K562 (cell line): ENCODE data around the gene MTERF4. TPM values are rescaled to one million over a fixed set of nuclear protein-coding genes. Genes with fewer than 3 reads are reported as not detected.

Source experiments
- ETV5 ChIP-seq: sonication (generic); formaldehyde crosslinking; IDR thresholded peaks from 2 replicates; pipeline ENCODE4 v1.4.0; 2020; ENCODE audit warnings: low read depth, mild to moderate bottlenecking, missing genetic modification reagents
- ILF3 ChIP-seq: fragments of 450-650 bp; IDR thresholded peaks from 2 replicates; pipeline ENCODE4 v1.6.1; 2018; ENCODE audit warnings: antibody characterized with exemption, mild to moderate bottlenecking, moderate library complexity, borderline replicate concordance
- NFYB ChIP-seq: IDR thresholded peaks from 2 replicates; pipeline ENCODE4 v1.6.1; 2011; ENCODE audit warnings: mild to moderate bottlenecking, moderate library complexity; ENCODE audit not compliant: insufficient read length; ENCODE audit errors: extremely low read depth
- POLR3G ChIP-seq: IDR thresholded peaks from 2 replicates; pipeline ENCODE4 v1.6.1; 2011; ENCODE audit not compliant: insufficient read length, insufficient replicate concordance; ENCODE audit errors: extremely low read depth
- ZNF143 ChIP-seq: sonication (generic); formaldehyde crosslinking; IDR thresholded peaks from 2 replicates; pipeline ENCODE4 v1.9.0; 2022; ENCODE audit warnings: mild to moderate bottlenecking, missing genetic modification reagents
- polyA plus RNA-seq, 8 experiments: library from polyadenylated mRNA; depleted of rRNA in 4 of 8; stranded (reverse) in 5 of 8; unstranded in 3 of 8; fragments of >200 nt; fragmentation: Nextera tagmentation in 2 of 8; fragmentation: Illumina TruSeq in 1 of 8; extraction: Ambion mirVana in 2 of 8; extraction: Trizol in 1 of 8; gene quantifications; 2 replicates each; pipeline versions ENCODE4 v1.2.1 to v1.2.3, GENCODE V29; 2011 to 2014; ENCODE audit warnings: inconsistent platforms in 1 of 8, missing spikeins in 1 of 8
- total RNA-seq, 7 experiments: library from RNA; depleted of rRNA in 6 of 7; stranded (reverse); fragments of >200 nt in 6 of 7; fragmentation: Illumina TruSeq in 2 of 7; extraction: Trizol in 2 of 7; gene quantifications; 2 replicates each; pipeline versions ENCODE4 v1.2.1 to v1.2.3, GENCODE V29; 2011 to 2021; ENCODE audit warnings: low replicate concordance in 1 of 7
- TF ChIP-seq, protein P1 (sequence below): fragments of 200-600 bp; sonication (generic); IDR thresholded peaks from one replicate; pipeline ENCODE4 v1.6.1; 2012; ENCODE audit warnings: mild to moderate bottlenecking, low read depth, low read length, inconsistent platforms
- TF ChIP-seq, protein P2 (sequence below): sonication (generic); formaldehyde crosslinking; IDR thresholded peaks from 2 replicates; pipeline ENCODE4 v1.8.0; 2022; ENCODE audit warnings: mild to moderate bottlenecking, missing genetic modification reagents
- TF ChIP-seq, protein P3 (sequence below): fragments of 450-650 bp; formaldehyde crosslinking; IDR thresholded peaks from 2 replicates; pipeline ENCODE4 v1.4.0; 2020; ENCODE audit warnings: mild to moderate bottlenecking, moderate library complexity

MTERF4 gene
- total and polyA plus RNA-seq, 9 of the 15 experiments (the other 6 are each of a cell fraction or from before 2014, with no cell fraction given), result 15.3 to 29.6 (median 21.2) TPM

DNA sequence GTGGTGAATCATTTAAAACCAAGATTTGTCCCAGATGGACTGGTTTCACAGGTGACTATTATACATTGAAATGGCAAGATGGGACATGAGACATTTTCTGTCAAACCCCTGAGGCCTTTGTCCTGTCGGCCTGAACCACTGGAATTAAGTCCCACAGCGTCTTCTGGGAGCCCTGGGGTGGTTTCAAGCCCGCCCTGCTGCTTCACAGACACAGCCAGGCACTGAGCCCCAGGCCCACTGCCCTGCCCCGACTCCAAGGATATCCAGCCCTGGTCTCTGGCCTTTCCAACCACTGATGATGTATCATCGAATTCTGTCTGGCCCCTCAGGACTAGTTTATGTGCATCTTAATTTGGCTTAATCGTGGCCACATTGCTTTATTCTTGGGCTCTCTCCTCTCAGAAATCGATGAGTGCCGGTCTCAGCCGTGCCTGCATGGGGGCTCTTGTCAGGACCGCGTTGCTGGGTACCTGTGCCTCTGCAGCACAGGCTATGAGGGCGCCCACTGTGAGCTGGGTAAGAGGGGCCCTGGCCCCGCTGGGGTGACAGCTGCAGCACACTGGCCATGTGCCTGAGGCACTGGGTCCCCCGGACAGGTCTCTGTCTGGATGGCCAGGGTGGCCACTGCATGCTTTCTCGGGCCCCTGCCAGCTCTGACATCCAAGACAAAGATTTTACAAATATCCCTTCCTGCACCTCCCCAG, 39.5 kb downstream of the MTERF4 start (continued):
- TF ChIP-seq, protein P1, sequence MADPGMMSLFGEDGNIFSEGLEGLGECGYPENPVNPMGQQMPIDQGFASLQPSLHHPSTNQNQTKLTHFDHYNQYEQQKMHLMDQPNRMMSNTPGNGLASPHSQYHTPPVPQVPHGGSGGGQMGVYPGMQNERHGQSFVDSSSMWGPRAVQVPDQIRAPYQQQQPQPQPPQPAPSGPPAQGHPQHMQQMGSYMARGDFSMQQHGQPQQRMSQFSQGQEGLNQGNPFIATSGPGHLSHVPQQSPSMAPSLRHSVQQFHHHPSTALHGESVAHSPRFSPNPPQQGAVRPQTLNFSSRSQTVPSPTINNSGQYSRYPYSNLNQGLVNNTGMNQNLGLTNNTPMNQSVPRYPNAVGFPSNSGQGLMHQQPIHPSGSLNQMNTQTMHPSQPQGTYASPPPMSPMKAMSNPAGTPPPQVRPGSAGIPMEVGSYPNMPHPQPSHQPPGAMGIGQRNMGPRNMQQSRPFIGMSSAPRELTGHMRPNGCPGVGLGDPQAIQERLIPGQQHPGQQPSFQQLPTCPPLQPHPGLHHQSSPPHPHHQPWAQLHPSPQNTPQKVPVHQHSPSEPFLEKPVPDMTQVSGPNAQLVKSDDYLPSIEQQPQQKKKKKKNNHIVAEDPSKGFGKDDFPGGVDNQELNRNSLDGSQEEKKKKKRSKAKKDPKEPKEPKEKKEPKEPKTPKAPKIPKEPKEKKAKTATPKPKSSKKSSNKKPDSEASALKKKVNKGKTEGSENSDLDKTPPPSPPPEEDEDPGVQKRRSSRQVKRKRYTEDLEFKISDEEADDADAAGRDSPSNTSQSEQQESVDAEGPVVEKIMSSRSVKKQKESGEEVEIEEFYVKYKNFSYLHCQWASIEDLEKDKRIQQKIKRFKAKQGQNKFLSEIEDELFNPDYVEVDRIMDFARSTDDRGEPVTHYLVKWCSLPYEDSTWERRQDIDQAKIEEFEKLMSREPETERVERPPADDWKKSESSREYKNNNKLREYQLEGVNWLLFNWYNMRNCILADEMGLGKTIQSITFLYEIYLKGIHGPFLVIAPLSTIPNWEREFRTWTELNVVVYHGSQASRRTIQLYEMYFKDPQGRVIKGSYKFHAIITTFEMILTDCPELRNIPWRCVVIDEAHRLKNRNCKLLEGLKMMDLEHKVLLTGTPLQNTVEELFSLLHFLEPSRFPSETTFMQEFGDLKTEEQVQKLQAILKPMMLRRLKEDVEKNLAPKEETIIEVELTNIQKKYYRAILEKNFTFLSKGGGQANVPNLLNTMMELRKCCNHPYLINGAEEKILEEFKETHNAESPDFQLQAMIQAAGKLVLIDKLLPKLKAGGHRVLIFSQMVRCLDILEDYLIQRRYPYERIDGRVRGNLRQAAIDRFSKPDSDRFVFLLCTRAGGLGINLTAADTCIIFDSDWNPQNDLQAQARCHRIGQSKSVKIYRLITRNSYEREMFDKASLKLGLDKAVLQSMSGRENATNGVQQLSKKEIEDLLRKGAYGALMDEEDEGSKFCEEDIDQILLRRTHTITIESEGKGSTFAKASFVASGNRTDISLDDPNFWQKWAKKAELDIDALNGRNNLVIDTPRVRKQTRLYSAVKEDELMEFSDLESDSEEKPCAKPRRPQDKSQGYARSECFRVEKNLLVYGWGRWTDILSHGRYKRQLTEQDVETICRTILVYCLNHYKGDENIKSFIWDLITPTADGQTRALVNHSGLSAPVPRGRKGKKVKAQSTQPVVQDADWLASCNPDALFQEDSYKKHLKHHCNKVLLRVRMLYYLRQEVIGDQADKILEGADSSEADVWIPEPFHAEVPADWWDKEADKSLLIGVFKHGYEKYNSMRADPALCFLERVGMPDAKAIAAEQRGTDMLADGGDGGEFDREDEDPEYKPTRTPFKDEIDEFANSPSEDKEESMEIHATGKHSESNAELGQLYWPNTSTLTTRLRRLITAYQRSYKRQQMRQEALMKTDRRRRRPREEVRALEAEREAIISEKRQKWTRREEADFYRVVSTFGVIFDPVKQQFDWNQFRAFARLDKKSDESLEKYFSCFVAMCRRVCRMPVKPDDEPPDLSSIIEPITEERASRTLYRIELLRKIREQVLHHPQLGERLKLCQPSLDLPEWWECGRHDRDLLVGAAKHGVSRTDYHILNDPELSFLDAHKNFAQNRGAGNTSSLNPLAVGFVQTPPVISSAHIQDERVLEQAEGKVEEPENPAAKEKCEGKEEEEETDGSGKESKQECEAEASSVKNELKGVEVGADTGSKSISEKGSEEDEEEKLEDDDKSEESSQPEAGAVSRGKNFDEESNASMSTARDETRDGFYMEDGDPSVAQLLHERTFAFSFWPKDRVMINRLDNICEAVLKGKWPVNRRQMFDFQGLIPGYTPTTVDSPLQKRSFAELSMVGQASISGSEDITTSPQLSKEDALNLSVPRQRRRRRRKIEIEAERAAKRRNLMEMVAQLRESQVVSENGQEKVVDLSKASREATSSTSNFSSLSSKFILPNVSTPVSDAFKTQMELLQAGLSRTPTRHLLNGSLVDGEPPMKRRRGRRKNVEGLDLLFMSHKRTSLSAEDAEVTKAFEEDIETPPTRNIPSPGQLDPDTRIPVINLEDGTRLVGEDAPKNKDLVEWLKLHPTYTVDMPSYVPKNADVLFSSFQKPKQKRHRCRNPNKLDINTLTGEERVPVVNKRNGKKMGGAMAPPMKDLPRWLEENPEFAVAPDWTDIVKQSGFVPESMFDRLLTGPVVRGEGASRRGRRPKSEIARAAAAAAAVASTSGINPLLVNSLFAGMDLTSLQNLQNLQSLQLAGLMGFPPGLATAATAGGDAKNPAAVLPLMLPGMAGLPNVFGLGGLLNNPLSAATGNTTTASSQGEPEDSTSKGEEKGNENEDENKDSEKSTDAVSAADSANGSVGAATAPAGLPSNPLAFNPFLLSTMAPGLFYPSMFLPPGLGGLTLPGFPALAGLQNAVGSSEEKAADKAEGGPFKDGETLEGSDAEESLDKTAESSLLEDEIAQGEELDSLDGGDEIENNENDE, result no peak
- TF ChIP-seq, protein P2, sequence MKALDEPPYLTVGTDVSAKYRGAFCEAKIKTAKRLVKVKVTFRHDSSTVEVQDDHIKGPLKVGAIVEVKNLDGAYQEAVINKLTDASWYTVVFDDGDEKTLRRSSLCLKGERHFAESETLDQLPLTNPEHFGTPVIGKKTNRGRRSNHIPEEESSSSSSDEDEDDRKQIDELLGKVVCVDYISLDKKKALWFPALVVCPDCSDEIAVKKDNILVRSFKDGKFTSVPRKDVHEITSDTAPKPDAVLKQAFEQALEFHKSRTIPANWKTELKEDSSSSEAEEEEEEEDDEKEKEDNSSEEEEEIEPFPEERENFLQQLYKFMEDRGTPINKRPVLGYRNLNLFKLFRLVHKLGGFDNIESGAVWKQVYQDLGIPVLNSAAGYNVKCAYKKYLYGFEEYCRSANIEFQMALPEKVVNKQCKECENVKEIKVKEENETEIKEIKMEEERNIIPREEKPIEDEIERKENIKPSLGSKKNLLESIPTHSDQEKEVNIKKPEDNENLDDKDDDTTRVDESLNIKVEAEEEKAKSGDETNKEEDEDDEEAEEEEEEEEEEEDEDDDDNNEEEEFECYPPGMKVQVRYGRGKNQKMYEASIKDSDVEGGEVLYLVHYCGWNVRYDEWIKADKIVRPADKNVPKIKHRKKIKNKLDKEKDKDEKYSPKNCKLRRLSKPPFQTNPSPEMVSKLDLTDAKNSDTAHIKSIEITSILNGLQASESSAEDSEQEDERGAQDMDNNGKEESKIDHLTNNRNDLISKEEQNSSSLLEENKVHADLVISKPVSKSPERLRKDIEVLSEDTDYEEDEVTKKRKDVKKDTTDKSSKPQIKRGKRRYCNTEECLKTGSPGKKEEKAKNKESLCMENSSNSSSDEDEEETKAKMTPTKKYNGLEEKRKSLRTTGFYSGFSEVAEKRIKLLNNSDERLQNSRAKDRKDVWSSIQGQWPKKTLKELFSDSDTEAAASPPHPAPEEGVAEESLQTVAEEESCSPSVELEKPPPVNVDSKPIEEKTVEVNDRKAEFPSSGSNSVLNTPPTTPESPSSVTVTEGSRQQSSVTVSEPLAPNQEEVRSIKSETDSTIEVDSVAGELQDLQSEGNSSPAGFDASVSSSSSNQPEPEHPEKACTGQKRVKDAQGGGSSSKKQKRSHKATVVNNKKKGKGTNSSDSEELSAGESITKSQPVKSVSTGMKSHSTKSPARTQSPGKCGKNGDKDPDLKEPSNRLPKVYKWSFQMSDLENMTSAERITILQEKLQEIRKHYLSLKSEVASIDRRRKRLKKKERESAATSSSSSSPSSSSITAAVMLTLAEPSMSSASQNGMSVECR (CRISPR knock-in tag), result no peak
- no peak for TF ChIP-seq ILF3
- no peak for TF ChIP-seq ETV5 (CRISPR knock-in tag)
- TF ChIP-seq, protein P3, sequence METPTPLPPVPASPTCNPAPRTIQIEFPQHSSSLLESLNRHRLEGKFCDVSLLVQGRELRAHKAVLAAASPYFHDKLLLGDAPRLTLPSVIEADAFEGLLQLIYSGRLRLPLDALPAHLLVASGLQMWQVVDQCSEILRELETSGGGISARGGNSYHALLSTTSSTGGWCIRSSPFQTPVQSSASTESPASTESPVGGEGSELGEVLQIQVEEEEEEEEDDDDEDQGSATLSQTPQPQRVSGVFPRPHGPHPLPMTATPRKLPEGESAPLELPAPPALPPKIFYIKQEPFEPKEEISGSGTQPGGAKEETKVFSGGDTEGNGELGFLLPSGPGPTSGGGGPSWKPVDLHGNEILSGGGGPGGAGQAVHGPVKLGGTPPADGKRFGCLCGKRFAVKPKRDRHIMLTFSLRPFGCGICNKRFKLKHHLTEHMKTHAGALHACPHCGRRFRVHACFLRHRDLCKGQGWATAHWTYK (CRISPR knock-in tag), result no peak
- TF ChIP-seq ZNF143, result no peak
- TF ChIP-seq POLR3G, result no peak
- TF ChIP-seq NFYB, result no peak
